PFSK-1 (cell line): ENCODE data around the gene OSBP.

ENCODE experiments used
- FOXP2 ChIP-seq: optimal IDR thresholded peaks from 2 replicates; pipeline ENCODE3; 2011; ENCODE audit warnings: borderline replicate concordance, control low read depth, inconsistent platforms; ENCODE audit not compliant: insufficient read depth; ENCODE audit errors: extremely low read length, extremely low read depth
- POLR2AphosphoS5 ChIP-seq: IDR thresholded peaks from 2 replicates; pipeline ENCODE4 v1.6.1; 2012; ENCODE audit warnings: low read depth, mild to moderate bottlenecking, control low read depth, low read length, moderate library complexity
- REST ChIP-seq, 2 experiments: IDR thresholded peaks; 2 replicates each; pipeline versions ENCODE4 v1.6.1 to v1.8.0; 2011 to 2012; ENCODE audit warnings: low read depth in 2 of 2, low read length in 2 of 2, control low read depth in 1 of 2, inconsistent platforms in 1 of 2, mild to moderate bottlenecking in 1 of 2, moderate library complexity in 1 of 2; ENCODE audit not compliant: insufficient read depth in 1 of 2
- SIN3A ChIP-seq: IDR thresholded peaks from 2 replicates; pipeline ENCODE4 v1.6.1; 2012; ENCODE audit warnings: mild to moderate bottlenecking, low read length, moderate library complexity, borderline replicate concordance; ENCODE audit not compliant: insufficient read depth
- TAF1 ChIP-seq: IDR thresholded peaks from 2 replicates; pipeline ENCODE4 v1.6.1; 2012; ENCODE audit warnings: low read length, control low read depth, borderline replicate concordance; ENCODE audit not compliant: insufficient read depth

OSBP gene

DNA sequence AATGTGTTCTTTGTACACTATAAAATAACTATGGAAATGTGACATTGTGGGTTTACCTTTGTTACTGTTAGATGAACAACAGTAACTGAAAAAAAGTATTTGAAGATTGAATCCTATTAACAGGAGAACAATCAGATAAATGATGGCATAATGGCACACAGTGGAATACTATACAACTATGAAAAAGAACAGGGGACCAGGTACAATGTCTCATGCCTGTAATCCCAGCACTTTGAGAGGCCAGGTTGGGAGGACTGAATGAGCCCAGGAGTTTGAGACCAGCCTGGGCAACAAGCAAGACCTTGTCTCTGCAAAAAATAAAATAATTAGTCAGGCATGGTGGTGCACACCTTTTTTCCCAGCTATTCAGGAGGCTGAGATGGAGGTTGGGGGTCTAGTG is 14.4 kb upstream of the OSBP start:
- no peak for TF ChIP-seq FOXP2
- no peak for TF ChIP-seq TAF1
- no peak for TF ChIP-seq SIN3A
- no peak for TF ChIP-seq REST (IDR thresholded peaks at IDR 0.05; ENCODE audit: insufficient read depth in 1 of 2, low read depth in 2 of 2, low read length in 2 of 2)
- no peak for TF ChIP-seq POLR2AphosphoS5

DNA sequence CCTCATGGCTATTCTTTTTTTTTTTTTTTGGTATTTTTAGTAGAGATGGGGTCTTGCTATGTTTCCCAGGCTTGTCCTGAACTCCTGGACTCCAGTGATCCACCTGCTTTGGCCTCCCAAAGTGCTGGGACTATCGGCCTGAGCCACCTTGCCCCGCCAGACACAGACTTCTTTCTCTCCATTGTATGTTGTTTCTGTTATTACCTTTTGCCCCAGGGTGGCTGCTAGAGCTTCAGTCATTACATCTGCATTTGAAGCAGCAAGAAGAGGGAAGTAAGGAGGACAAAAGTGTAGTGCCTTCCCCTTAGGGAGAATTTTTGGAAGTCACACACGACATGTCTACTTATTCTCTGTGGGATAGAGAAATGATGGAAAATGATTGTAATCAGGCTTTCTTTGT is 10.1 kb upstream of the OSBP start:
- TF ChIP-seq REST (IDR thresholded peaks at IDR 0.05; ENCODE audit: insufficient read depth in 1 of 2, low read depth in 2 of 2, low read length in 2 of 2) (no peak), POLR2AphosphoS5 (no peak), SIN3A (no peak), FOXP2 (no peak), TAF1 (no peak)

GRCh38 chr11:59617876-59618275 is 2.3 kb upstream of the OSBP start:
- TF ChIP-seq FOXP2 (no peak), REST (IDR thresholded peaks at IDR 0.05; ENCODE audit: insufficient read depth in 1 of 2, low read depth in 2 of 2, low read length in 2 of 2) (no peak), POLR2AphosphoS5 (no peak), SIN3A (no peak), TAF1 (no peak)

DNA sequence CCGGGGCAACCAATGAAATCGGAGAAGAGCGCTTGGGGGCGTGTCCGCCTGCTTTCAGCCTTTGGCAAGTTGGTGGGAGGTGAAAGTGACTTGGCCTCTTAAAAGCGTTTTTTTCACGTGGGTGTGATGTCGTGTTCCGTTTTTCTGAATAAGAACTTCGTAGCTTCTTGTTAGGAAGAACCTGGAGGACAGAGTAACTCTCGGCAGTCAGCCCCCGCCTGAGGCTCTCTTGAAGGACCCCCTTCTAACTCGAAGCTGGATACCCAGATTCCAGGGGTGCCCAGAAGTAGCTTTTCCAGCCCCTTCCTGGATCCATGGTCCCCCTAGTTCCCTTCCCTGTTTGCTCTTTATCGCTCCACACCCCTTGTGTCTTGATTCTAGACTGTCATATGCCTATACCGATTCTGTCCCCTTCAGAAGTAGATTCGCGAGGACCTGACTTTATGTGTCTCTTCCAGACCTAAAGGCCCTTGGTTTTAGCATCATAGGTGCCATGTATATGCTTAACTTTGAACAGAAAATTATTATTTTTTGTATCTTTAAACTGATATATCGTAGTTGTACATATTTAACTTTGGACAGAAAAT is 915 bp upstream of the OSBP start:
- no peak for TF ChIP-seq REST (IDR thresholded peaks at IDR 0.05; ENCODE audit: insufficient read depth in 1 of 2, low read depth in 2 of 2, low read length in 2 of 2)
- peak; percentile 38; the same call in 1 of the 2 replicates for TF ChIP-seq SIN3A
- TF ChIP-seq POLR2AphosphoS5: peak; percentile 80
- TF ChIP-seq FOXP2: no peak
- peak; percentile 79; the same call in 1 of the 2 replicates for TF ChIP-seq TAF1
